Heart right ventricle (tissue), 16 donors: ENCODE results near the gene CYGB. TPM values are rescaled to one million over a fixed set of nuclear protein-coding genes. Genes with fewer than 3 reads are reported as not detected.
A peak's percentile ranks its signal among the peaks of the same experiment; 100 is the strongest.
"Not testable (repeated sequence)": the region's sequence is repeated elsewhere in the genome, so short reads cannot be mapped to it uniquely, and the experiment has no call there.

Source experiments
- ATAC-seq, 8 donors: fragments of 200-7000 bp; cut with Tn5 transposase; one replicate each; pipeline ENCODE4 v1.9.1; 2020; ENCODE audit warnings: mild to moderate bottlenecking in 8 of 8, moderate library complexity in 8 of 8, moderate number of reproducible peaks in 1 of 8
- DNase-seq, 2 donors: peaks; one replicate each; pipeline ENCODE4 v3.0.0-alpha.2; 2020
- H3K27ac ChIP-seq, 10 donors: fragments of 200-600 bp; sonication (generic) in 2 of 10; one replicate each; pipeline versions ENCODE4 v1.5.0 to v1.8.0; 2020 to 2022; ENCODE audit warnings: mild to moderate bottlenecking in 3 of 10
- H3K27me3 ChIP-seq, 7 donors: fragments of 200-600 bp; one replicate each; pipeline ENCODE4 v1.8.0; 2021 to 2022; ENCODE audit warnings: mild to moderate bottlenecking in 2 of 7
- H3K36me3 ChIP-seq, 9 donors: fragments of 200-600 bp; sonication (generic) in 1 of 9; one replicate each; pipeline versions ENCODE4 v1.5.0 to v1.8.0; 2020 to 2022; ENCODE audit warnings: mild to moderate bottlenecking in 2 of 9
- H3K4me1 ChIP-seq, 9 donors: fragments of 200-600 bp; sonication (generic) in 1 of 9; one replicate each; pipeline versions ENCODE4 v1.5.0 to v1.8.0; 2020 to 2022; ENCODE audit warnings: mild to moderate bottlenecking in 4 of 9
- H3K4me3 ChIP-seq, 10 donors: fragments of 200-600 bp; sonication (generic) in 2 of 10; one replicate each; pipeline versions ENCODE4 v1.5.0 to v1.8.0; 2020 to 2022; ENCODE audit warnings: mild to moderate bottlenecking in 7 of 10, moderate library complexity in 2 of 10
- H3K9me3 ChIP-seq, 11 donors: fragments of 200-600 bp in 10 of 11; sonication (generic) in 2 of 11; one replicate each; pipeline versions ENCODE4 v1.5.0 to v1.8.0; 2013 to 2022; ENCODE audit warnings: mild to moderate bottlenecking in 2 of 11, control low read depth in 1 of 11, moderate library complexity in 1 of 11
- CTCF ChIP-seq, 9 donors: fragments of 200-600 bp; sonication (generic) in 2 of 9; IDR thresholded peaks; one replicate each; pipeline versions ENCODE4 v1.5.0 to v1.8.0; 2021 to 2022; ENCODE audit warnings: antibody characterized with exemption in 9 of 9, mild to moderate bottlenecking in 5 of 9, moderate library complexity in 1 of 9
- WGBS, 2 donors: extraction: QIAGEN DNeasy Blood & Tissue Kit; methylation state at CpG; one replicate each; pipeline ENCODE4 v1.1.7; 2013; ENCODE audit warnings: inconsistent platforms in 1 of 2; 5-methylcytosine and 5-hydroxymethylcytosine counted together
- intact Hi-C, 10 donors: fragments of 100-400 bp; cut with DNase I; formaldehyde crosslinking; loops; one replicate each; pipeline versions ENCODE4 v1.11.1 to v1.14.2; 2022
- polyA plus RNA-seq, 2 donors: library from polyadenylated mRNA; stranded (reverse); fragments of 200-250 nt; gene quantifications; one replicate each; pipeline ENCODE4 v1.2.3, GENCODE V29; 2013
- total RNA-seq, 10 donors: library from RNA; stranded (reverse); fragmentation: NEBNext Ultra II Directional in 3 of 10; extraction: Animal tissue kit (Norgen Biotek cat#: 25700) in 3 of 10; gene quantifications; one replicate each; pipeline versions ENCODE4 v1.2.1 to v1.2.4, GENCODE V29; 2021 to 2023
- donor health status: Arrhythmogenic right ventricular cardiomyopathy.
- donor health status: ischemic (EF 13 %, LVEDD 7.1; RV severe dilation, severe dysfunction).
- donor health status: healthy with polysubstance abuse.
- donor health status: DM: no; HTN: yes; CAD: no.
- donor health status: DM: no; HTN: no; CAD: no.
- donor health status: ischemic (EF 25% LVEDD 6.9; RV normal size, moderate dysfunction).
- donor health status: ischemic (EF 25% LVEDD 5.7; RV mildly dilated, moderate dysfunction).
- donor health status: healthy.
- donor health status: DM: yes; HTN: yes; CAD: no.
- donor health status: Ischemic cardiomyopathy.
- donor health status: ischemic (EF 35%, LVEDD 5.7; RV mildly dilated, moderate dysfunction).
- donor health status: nonischemic (EF 11% LVEDD 7.7; RV severe dilation, severe dysfunction).
- donor health status: DM: yes; HTN: yes; CAD: no.
- donor health status: PGD.
- donor health status: ischemic (EF 29% LVEDD 5.4; RV normal size, mild dysfunction).
- donor health status: nonischemic (EF 23%, LVEDD 6.1; RV moderate dilation, normal function).

CYGB gene
- total and polyA plus RNA-seq, 12 donors, result 9.3 to 57.7 (median 21.1) TPM

DNA sequence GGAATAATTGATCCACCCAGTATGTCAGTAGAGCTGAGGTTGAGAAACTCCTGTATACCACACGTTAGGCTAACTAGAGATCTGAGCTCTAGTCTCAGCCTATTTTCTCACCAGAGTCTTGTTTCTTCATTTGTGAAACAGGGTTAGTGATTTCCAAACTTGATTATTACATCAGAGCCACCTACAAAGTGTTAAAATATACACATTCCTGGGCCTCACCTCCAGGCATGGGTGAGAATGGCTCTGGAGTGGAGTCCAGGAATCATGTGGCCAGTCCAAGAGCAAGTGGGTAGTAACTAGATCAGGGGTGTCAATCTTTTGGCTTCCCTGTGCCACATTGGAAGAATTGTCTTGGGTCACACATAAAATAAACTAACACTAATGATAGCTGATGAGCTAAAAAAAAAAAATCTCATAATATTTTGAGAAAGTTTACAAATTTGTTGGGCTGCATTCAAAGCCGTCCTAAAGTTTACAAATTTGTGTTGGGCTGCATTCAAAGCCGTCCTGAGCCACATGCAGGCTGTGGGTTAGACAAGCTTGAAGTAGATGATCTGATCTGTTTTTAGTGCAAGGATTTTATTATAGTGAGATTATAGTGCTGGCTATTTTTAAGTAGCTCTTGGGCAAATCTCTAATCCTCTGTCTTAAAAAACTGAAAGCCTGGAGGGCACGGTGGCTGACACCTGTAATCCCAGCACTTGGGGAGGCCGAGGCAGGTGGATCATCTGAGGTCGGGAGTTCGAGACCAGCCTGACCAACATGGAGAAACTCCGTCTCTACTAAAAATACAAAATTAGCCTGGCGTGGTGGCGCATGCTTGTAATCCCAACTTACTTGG, 22.7 kb upstream of the CYGB start:
- no peak for TF ChIP-seq CTCF (IDR thresholded peaks at IDR 0.05)
- H3K27me3 ChIP-seq, result no peaks in the 10 kb centered on the region
- DNase-seq (no peak), ATAC-seq (no peak)
- H3K4me3 ChIP-seq, result peak overlapping the region in 1 of 10 donors; percentile 10
- no peaks in the 10 kb centered on the region for H3K9me3 ChIP-seq
- peaks cover 0 to 54% (median under 1%) of the 10 kb centered on the region in 9 donors for H3K36me3 ChIP-seq
- WGBS, 2 donors, result 89 to 90% methylated on average over 10 of the region's 10 CpGs
- intact Hi-C loops, result loop anchor here in 1 of 10 donors (10.0 kb wide), 1 partner anchor 65 kb away; no protein-coding TSS in a partner anchor
- peak overlapping the region in 8 of 10 donors; percentile 44 to 94 (median 84) for H3K27ac ChIP-seq
- H3K4me1 ChIP-seq, result peaks cover 0 to 66% (median 55%) of the 10 kb centered on the region in 9 donors

DNA sequence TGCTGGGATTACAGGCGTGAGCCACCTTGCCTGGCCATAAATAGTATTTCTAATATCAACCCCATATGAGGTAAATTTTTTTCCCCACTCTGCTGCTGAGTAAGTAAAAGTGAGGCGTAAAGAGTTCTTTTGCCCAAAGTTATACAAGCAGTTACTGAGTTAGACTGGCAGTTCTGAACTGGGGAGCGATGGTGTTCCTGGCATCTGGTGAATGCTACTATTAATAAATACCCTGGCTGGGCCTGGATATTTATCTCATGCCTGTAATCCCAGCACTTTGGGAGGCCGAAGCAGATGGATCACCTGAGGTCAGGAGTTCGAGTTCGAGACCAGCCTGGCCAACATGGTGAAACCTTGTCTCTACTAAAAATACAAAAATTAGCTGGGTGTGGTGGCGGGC, 22.0 kb upstream of the CYGB start:
- intact Hi-C loops, result loop anchor here in 9 of 10 donors (2.0 to 10.0 kb wide), 7 partner anchors 63 to 155 kb away; partner anchors contain the start of gene MXRA7 (in 5 of the 9)
- H3K27ac ChIP-seq, result peak overlapping the region in 8 of 10 donors; percentile 44 to 94 (median 84)
- WGBS, 2 donors, result 64 to 72% methylated on average over 7 of the region's 7 CpGs
- H3K9me3 ChIP-seq, H3K27me3 ChIP-seq, DNase-seq: not testable (repeated sequence)
- ATAC-seq, result peak in 4 of 8 donors; percentile 22 to 53 (median 42)
- H3K4me3 ChIP-seq, result peak overlapping the region in 3 of 10 donors; percentile 76 to 88 (median 84)
- peaks cover 0 to 46% (median 0%) of the 10 kb centered on the region in 9 donors for H3K36me3 ChIP-seq
- H3K4me1 ChIP-seq, result peaks cover 0 to 67% (median 55%) of the 10 kb centered on the region in 9 donors

- peak in 8 of 9 donors; percentile 30 to 78 (median 58) for TF ChIP-seq CTCF (IDR thresholded peaks at IDR 0.05)
- WGBS, 2 donors, result 1% methylated on average over 14 of the region's 14 CpGs
- intact Hi-C loops, result loop anchor here in 9 of 10 donors (1.0 to 10.0 kb wide), 8 partner anchors 64 to 156 kb away; partner anchors contain the start of gene MXRA7 (in 5 of the 9)
- Histone ChIP-seq H3K36me3 (peaks cover 0 to 37% (median 0%) of the 10 kb centered on the region in 9 donors), H3K27ac (peak overlapping the region; percentile 70 to 94 (median 83)), H3K9me3 (no peaks in the 10 kb centered on the region), H3K27me3 (no peaks in the 10 kb centered on the region), H3K4me1 (peaks cover 0 to 73% (median 59%) of the 10 kb centered on the region in 9 donors), H3K4me3 (peak overlapping the region; percentile 49 to 88 (median 76))
- no peak for DNase-seq
- ATAC-seq, result peak in 6 of 8 donors; percentile 31 to 68 (median 52)
Measured at GRCh38 chr17:76558198-76559095, 20.9 kb upstream of the CYGB start.

GRCh38 chr17:76557368-76558197, 20.1 kb upstream of the CYGB start:
- DNase-seq (peak; percentile 91 to 96), ATAC-seq (peak; percentile 90 to 95 (median 93))
- intact Hi-C loops, result loop anchor here in 9 of 10 donors (1.0 to 10.0 kb wide), 8 partner anchors 65 to 157 kb away; partner anchors contain the start of gene MXRA7 (in 5 of the 9)
- Histone ChIP-seq H3K27ac (peak overlapping the region; percentile 70 to 94 (median 83)), H3K4me3 (peak overlapping the region; percentile 49 to 88 (median 76)), H3K27me3 (no peaks in the 10 kb centered on the region), H3K9me3 (no peaks in the 10 kb centered on the region), H3K4me1 (peaks cover 0 to 67% (median 63%) of the 10 kb centered on the region in 9 donors), H3K36me3 (peaks cover 0 to 30% (median 0%) of the 10 kb centered on the region in 9 donors)
- TF ChIP-seq CTCF (IDR thresholded peaks at IDR 0.05), result peak; percentile 32 to 69 (median 59)
- 1% methylated on average over 55 of the region's 55 CpGs for WGBS, 2 donors
